Mesendoderm (in vitro differentiated cells): ENCODE data around the gene GAPDHS. TPM values are rescaled to one million over a fixed set of nuclear protein-coding genes. Genes with fewer than 3 reads are reported as not detected.
A peak's percentile ranks its signal among the peaks of the same experiment; 100 is the strongest.

Experiments
- DNase-seq: peaks from one replicate; pipeline ENCODE4 v3.0.0; 2013
- H2AK5ac ChIP-seq: 2 replicates; pipeline ENCODE4 v1.6.1; 2013; ENCODE audit warnings: low read length, inconsistent platforms
- H2BK120ac ChIP-seq: 2 replicates; pipeline ENCODE4 v1.6.1; 2013; ENCODE audit warnings: low read depth, mild to moderate bottlenecking, low read length, moderate library complexity, mixed read lengths
- H2BK15ac ChIP-seq: replicated peaks from 2 replicates; pipeline ENCODE4 v1.6.1; 2013; ENCODE audit warnings: low read depth, mild to moderate bottlenecking, moderate library complexity
- H2BK5ac ChIP-seq: 2 replicates; pipeline ENCODE4 v1.6.1; 2013; ENCODE audit warnings: low read length, inconsistent platforms
- H3K18ac ChIP-seq: 2 replicates; pipeline ENCODE4 v1.6.1; 2013; ENCODE audit warnings: mild to moderate bottlenecking, low read length, mixed read lengths
- H3K23ac ChIP-seq: one replicate; pipeline ENCODE4 v1.6.1; 2013; ENCODE audit warnings: low read length
- H3K27ac ChIP-seq: 2 replicates; pipeline ENCODE4 v1.5.1; 2013; ENCODE audit warnings: low read depth, mild to moderate bottlenecking, inconsistent platforms, low read length, moderate library complexity
- H3K27me3 ChIP-seq: 2 replicates; pipeline ENCODE4 v1.6.1; 2013; ENCODE audit warnings: low read length, control low read depth, mild to moderate bottlenecking, inconsistent platforms; ENCODE audit not compliant: insufficient read depth, poor library complexity
- H3K36me3 ChIP-seq: 2 replicates; pipeline ENCODE4 v1.6.1; 2013; ENCODE audit warnings: low read length, inconsistent platforms; ENCODE audit not compliant: control insufficient read depth, insufficient read depth
- H3K4ac ChIP-seq: one replicate; pipeline ENCODE4 v1.6.1; 2013; ENCODE audit warnings: low read depth, mild to moderate bottlenecking, low read length, moderate library complexity
- H3K4me1 ChIP-seq: 2 replicates; pipeline ENCODE4 v1.6.1; 2013; ENCODE audit warnings: low read depth, low read length, inconsistent platforms; ENCODE audit not compliant: control insufficient read depth
- H3K4me2 ChIP-seq: 2 replicates; pipeline ENCODE4 v1.6.1; 2013; ENCODE audit warnings: low read length
- H3K4me3 ChIP-seq: 2 replicates; pipeline ENCODE4 v1.5.1; 2013; ENCODE audit warnings: mild to moderate bottlenecking, low read length
- H3K56ac ChIP-seq: one replicate; pipeline ENCODE4 v1.6.1; 2013; ENCODE audit warnings: low read length
- H3K79me1 ChIP-seq: 2 replicates; pipeline ENCODE4 v1.6.1; 2013; ENCODE audit warnings: low read length, inconsistent platforms
- H3K79me2 ChIP-seq: 2 replicates; pipeline ENCODE4 v1.6.1; 2013; ENCODE audit warnings: mild to moderate bottlenecking, low read length; ENCODE audit not compliant: control insufficient read depth, insufficient read depth
- H3K9ac ChIP-seq: 2 replicates; pipeline ENCODE4 v1.6.1; 2013; ENCODE audit warnings: low read length, inconsistent platforms
- H4K5ac ChIP-seq: one replicate; pipeline ENCODE4 v1.6.1; 2013; ENCODE audit warnings: low read length
- H4K8ac ChIP-seq: one replicate; pipeline ENCODE4 v1.6.1; 2013; ENCODE audit warnings: low read depth, mild to moderate bottlenecking, control low read depth, low read length, moderate library complexity
- WGBS: extraction: QIAGEN DNeasy Blood & Tissue Kit; methylation state at CpG from one replicate; pipeline ENCODE4 v1.1.7; 2013; ENCODE audit warnings: low lambda C conversion rate, missing lambda C conversion rate; ENCODE audit not compliant: insufficient coverage; ENCODE audit errors: extremely low coverage; 5-methylcytosine and 5-hydroxymethylcytosine counted together
- polyA plus RNA-seq, 2 experiments: library from polyadenylated mRNA; stranded (reverse); fragments of 200-250 nt; gene quantifications; one replicate each; pipeline ENCODE4 v1.2.3, GENCODE V29; 2013

The GAPDHS gene
- polyA plus RNA-seq (2013, experiment 1 of 2) = 0.10 TPM
- polyA plus RNA-seq (2013, experiment 2 of 2) = 0.03 TPM

DNA sequence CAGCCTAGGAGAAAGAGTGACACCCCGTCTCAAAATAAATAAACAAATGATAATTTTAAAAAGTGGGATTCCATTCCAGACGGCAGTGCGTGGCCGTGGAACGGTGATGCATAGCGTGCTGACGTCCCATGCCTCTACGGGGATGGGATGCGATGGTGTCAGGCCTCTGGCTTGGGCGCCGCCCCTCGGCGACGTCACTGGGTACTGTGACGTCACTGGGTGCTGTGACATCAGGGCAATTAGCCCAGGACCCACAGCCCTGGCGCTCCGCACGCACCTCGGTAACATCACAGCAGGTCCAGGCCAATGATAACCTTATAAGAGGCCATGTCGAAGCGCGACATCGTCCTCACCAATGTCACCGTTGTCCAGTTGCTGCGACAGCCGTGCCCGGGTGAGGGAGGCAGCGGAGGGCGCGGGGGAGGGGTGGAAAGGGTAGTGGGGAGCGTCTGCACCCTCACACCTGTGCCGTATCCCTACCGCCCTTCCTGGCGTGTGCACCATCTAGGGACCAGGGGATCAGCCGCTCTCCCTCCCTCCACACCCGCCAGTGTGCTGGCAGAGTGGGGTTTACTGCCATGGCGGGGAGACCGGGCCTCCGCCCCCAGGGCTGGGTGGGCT is at the start of gene GAPDHS:
Gene GAPDHS, plus strand, starts transcription at position 256 of the 621 bp plus-strand sequence. Its CDS starts 72 bp downstream, at position 328.
- no peak within 1 kb of the TSS for H2BK15ac ChIP-seq
- no peak within 1 kb of the TSS for H4K5ac ChIP-seq
- no peak within 1 kb of the TSS for H4K8ac ChIP-seq
- no peak within 1 kb of the TSS for H3K4me3 ChIP-seq
- no peak within 1 kb of the TSS for H3K27ac ChIP-seq
- no peak within 1 kb of the TSS for H2BK5ac ChIP-seq
- peak within 1 kb of the TSS; percentile 79 for H3K56ac ChIP-seq
- no peak within 1 kb of the TSS for H3K4ac ChIP-seq
- H3K4me1 ChIP-seq = peaks cover 4% of the 10 kb centered on the region
- H3K79me2 ChIP-seq = no peaks in the 10 kb centered on the region
- no peak within 1 kb of the TSS for H2BK120ac ChIP-seq
- peak; percentile 36 for DNase-seq
- no peak within 1 kb of the TSS for H3K23ac ChIP-seq
- H2AK5ac ChIP-seq = no peak within 1 kb of the TSS
- H3K27me3 ChIP-seq = no peaks in the 10 kb centered on the region
- peak within 1 kb of the TSS; percentile 60 for H3K4me2 ChIP-seq
- H3K79me1 ChIP-seq = no peaks in the 10 kb centered on the region
- no CpG with 5 or more reads among the region's 39 CpGs for WGBS
- H3K18ac ChIP-seq = no peak within 1 kb of the TSS
- H3K36me3 ChIP-seq = no peaks in the 10 kb centered on the region
- peak within 1 kb of the TSS; percentile 21 for H3K9ac ChIP-seq

DNA sequence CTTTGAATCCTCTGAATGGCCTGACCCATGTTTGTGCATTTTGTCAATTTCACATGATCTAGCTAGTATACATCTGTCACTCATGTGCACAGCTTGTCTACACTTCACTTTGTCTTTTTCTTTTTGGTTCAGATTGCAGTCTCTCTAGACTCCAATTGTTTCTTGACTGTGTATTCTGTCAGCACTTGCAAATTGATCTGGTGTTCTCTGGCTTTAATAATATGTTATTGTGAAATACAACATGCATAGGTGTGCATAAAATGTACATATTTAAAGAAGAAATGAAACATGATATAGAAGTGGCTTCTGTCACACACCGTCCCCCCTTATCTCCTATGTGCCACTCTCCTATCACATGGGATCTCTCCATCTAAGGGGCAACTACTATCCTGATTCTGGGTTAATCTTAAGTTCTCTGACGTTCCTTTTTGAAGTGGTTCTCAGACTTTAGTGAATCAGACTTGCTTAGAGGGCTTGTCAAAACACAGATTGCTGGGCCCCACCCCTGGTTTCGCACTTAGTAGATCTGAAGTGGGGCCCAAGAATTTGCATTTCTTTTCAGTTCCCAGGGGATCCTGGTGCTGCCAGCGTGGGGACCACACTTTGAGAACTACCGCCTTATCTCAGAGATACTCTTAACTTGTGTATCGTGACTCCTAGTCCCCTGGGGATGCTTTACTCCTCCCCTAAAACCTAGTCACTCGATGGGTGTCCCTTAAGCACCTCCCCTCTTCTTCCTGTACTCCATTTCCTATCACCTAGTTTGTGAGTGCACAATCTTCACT is 48.8 kb upstream of the GAPDHS start:
- H3K4ac ChIP-seq = no peak overlapping the region
- H3K79me1 ChIP-seq = no peaks in the 10 kb centered on the region
- no peak overlapping the region for H3K4me2 ChIP-seq
- H3K4me1 ChIP-seq = peaks cover 3% of the 10 kb centered on the region
- H3K4me3 ChIP-seq = no peak overlapping the region
- no peak overlapping the region for H2BK5ac ChIP-seq
- H2BK120ac ChIP-seq = no peak overlapping the region
- no peak overlapping the region for H4K5ac ChIP-seq
- no peak overlapping the region for H3K56ac ChIP-seq
- H3K23ac ChIP-seq = no peak overlapping the region
- no peak overlapping the region for H3K9ac ChIP-seq
- H2BK15ac ChIP-seq = no peak overlapping the region
- H3K36me3 ChIP-seq = no peaks in the 10 kb centered on the region
- no CpG with 5 or more reads among the region's 7 CpGs for WGBS
- no peak overlapping the region for H3K27ac ChIP-seq
- H4K8ac ChIP-seq = no peak overlapping the region
- H2AK5ac ChIP-seq = no peak overlapping the region
- H3K27me3 ChIP-seq = no peaks in the 10 kb centered on the region
- DNase-seq = peak; percentile 51
- no peaks in the 10 kb centered on the region for H3K79me2 ChIP-seq
- no peak overlapping the region for H3K18ac ChIP-seq

DNA sequence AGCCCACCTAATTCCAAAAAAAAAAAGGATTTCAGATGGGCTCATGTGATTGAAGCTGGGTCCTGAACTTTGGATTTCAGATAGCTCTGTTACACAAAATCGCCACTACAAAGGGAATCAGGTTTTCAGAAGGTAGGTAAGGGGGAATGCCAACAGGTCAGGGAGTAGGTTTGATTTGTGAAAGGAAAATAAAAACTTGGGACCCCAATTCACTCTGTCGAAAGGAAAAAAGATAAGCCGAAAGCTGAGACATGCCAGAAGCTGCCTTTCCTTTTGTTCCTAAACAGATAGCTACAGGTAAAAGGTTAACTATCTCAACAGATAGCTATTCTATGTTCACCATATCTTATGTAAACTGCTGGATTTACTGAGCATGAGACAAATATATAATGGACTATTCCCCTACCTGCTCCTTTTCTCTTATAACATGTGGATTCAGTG is 47.0 kb upstream of the GAPDHS start:
- H4K5ac ChIP-seq = no peak overlapping the region
- no peak overlapping the region for H3K4ac ChIP-seq
- no peak overlapping the region for H3K4me3 ChIP-seq
- H3K4me1 ChIP-seq = no peaks in the 10 kb centered on the region
- peak; percentile 26 for DNase-seq
- no peak overlapping the region for H2BK120ac ChIP-seq
- H2BK5ac ChIP-seq = no peak overlapping the region
- H3K9ac ChIP-seq = no peak overlapping the region
- no peak overlapping the region for H3K27ac ChIP-seq
- H3K56ac ChIP-seq = no peak overlapping the region
- H3K27me3 ChIP-seq = no peaks in the 10 kb centered on the region
- H3K18ac ChIP-seq = no peak overlapping the region
- no peaks in the 10 kb centered on the region for H3K79me2 ChIP-seq
- H2AK5ac ChIP-seq = no peak overlapping the region
- no peaks in the 10 kb centered on the region for H3K36me3 ChIP-seq
- H2BK15ac ChIP-seq = no peak overlapping the region
- no peak overlapping the region for H4K8ac ChIP-seq
- WGBS = no CpG with 5 or more reads among the region's 3 CpGs
- H3K79me1 ChIP-seq = no peaks in the 10 kb centered on the region
- no peak overlapping the region for H3K4me2 ChIP-seq
- no peak overlapping the region for H3K23ac ChIP-seq

- Histone ChIP-seq H3K27ac (no peak overlapping the region), H3K79me1 (no peaks in the 10 kb centered on the region), H3K18ac (peak overlapping the region; percentile 4), H3K4me2 (no peak overlapping the region), H2BK15ac (no peak overlapping the region), H2AK5ac (peak overlapping the region; percentile 8), H3K4ac (peak overlapping the region; percentile 18), H2BK120ac (no peak overlapping the region), H3K23ac (no peak overlapping the region), H4K8ac (no peak overlapping the region), H3K9ac (no peak overlapping the region), H4K5ac (no peak overlapping the region), H3K4me1 (no peaks in the 10 kb centered on the region), H2BK5ac (peak overlapping the region; percentile 49), H3K79me2 (no peaks in the 10 kb centered on the region), H3K27me3 (no peaks in the 10 kb centered on the region), H3K36me3 (no peaks in the 10 kb centered on the region), H3K4me3 (no peak overlapping the region), H3K56ac (no peak overlapping the region)
- WGBS = no CpG with 5 or more reads among the region's 10 CpGs
- no peak for DNase-seq
Observed at GRCh38 chr19:35487656-35488182, 45.5 kb upstream of the GAPDHS start.

- no peak overlapping the region for H3K56ac ChIP-seq
- H3K4me3 ChIP-seq = no peak overlapping the region
- H2AK5ac ChIP-seq = peak overlapping the region; percentile 90
- H3K27me3 ChIP-seq = no peaks in the 10 kb centered on the region
- H3K4me1 ChIP-seq = no peaks in the 10 kb centered on the region
- H3K36me3 ChIP-seq = no peaks in the 10 kb centered on the region
- DNase-seq = no peak
- no peaks in the 10 kb centered on the region for H3K79me2 ChIP-seq
- H4K8ac ChIP-seq = no peak overlapping the region
- H3K4me2 ChIP-seq = no peak overlapping the region
- no peak overlapping the region for H4K5ac ChIP-seq
- H2BK15ac ChIP-seq = no peak overlapping the region
- H3K18ac ChIP-seq = no peak overlapping the region
- no peak overlapping the region for H2BK5ac ChIP-seq
- no peak overlapping the region for H3K9ac ChIP-seq
- WGBS = no CpG with 5 or more reads among the region's 16 CpGs
- H2BK120ac ChIP-seq = no peak overlapping the region
- H3K27ac ChIP-seq = no peak overlapping the region
- H3K4ac ChIP-seq = no peak overlapping the region
- H3K23ac ChIP-seq = no peak overlapping the region
- no peaks in the 10 kb centered on the region for H3K79me1 ChIP-seq
Observed at GRCh38 chr19:35488677-35489076, 44.6 kb upstream of the GAPDHS start.
